ENCODE data around the gene CTDSPL.

CTDSPL gene

GRCh38 chr3:37825744-37826400, 35.8 kb upstream of the CTDSPL start:
- H3K4me1 Mint-ChIP-seq = no peaks in the 10 kb centered on the region
- TF ChIP-seq CTCF (IDR thresholded peaks at IDR 0.05; ENCODE audit: unreplicated experiment in 3 of 3) = no peak
- H3K9me3 Mint-ChIP-seq = peaks cover 10% of the 10 kb centered on the region
- H3K27ac Mint-ChIP-seq = no peak overlapping the region
- H3K4me3 Mint-ChIP-seq = no peak overlapping the region
- peaks cover 32% of the 10 kb centered on the region for H3K36me3 Mint-ChIP-seq (ENCODE audit: low read depth)
- peaks cover 4% of the 10 kb centered on the region for H3K27me3 Mint-ChIP-seq (ENCODE audit: low read depth)

- Mint-ChIP-seq H3K27me3 (ENCODE audit: low read depth) (peaks cover 4% of the 10 kb centered on the region), H3K4me3 (no peak overlapping the region), H3K9me3 (peaks cover 10% of the 10 kb centered on the region), H3K27ac (no peak overlapping the region), H3K36me3 (ENCODE audit: low read depth) (peaks cover 32% of the 10 kb centered on the region), H3K4me1 (no peaks in the 10 kb centered on the region)
- no peak for TF ChIP-seq CTCF (IDR thresholded peaks at IDR 0.05; ENCODE audit: unreplicated experiment in 3 of 3)
Observed at GRCh38 chr3:37826502-37826901, 35.2 kb upstream of the CTDSPL start.

- Mint-ChIP-seq H3K9me3 (peaks cover 10% of the 10 kb centered on the region), H3K27me3 (ENCODE audit: low read depth) (peaks cover 4% of the 10 kb centered on the region), H3K27ac (no peak overlapping the region), H3K4me1 (no peaks in the 10 kb centered on the region), H3K36me3 (ENCODE audit: low read depth) (peaks cover 37% of the 10 kb centered on the region), H3K4me3 (no peak overlapping the region)
- no peak for TF ChIP-seq CTCF (IDR thresholded peaks at IDR 0.05; ENCODE audit: unreplicated experiment in 3 of 3)
Observed at GRCh38 chr3:37826933-37827332, 34.7 kb upstream of the CTDSPL start.

GRCh38 chr3:37832480-37832879, 29.2 kb upstream of the CTDSPL start:
- H3K27ac Mint-ChIP-seq = no peak overlapping the region
- H3K4me3 Mint-ChIP-seq = no peak overlapping the region
- H3K4me1 Mint-ChIP-seq = no peaks in the 10 kb centered on the region
- H3K9me3 Mint-ChIP-seq = peaks cover 10% of the 10 kb centered on the region
- H3K36me3 Mint-ChIP-seq (ENCODE audit: low read depth) = peaks cover 45% of the 10 kb centered on the region
- H3K27me3 Mint-ChIP-seq (ENCODE audit: low read depth) = no peaks in the 10 kb centered on the region
- no peak for TF ChIP-seq CTCF (IDR thresholded peaks at IDR 0.05; ENCODE audit: unreplicated experiment in 3 of 3)

- Mint-ChIP-seq H3K27ac (no peak overlapping the region), H3K4me3 (no peak overlapping the region), H3K36me3 (ENCODE audit: low read depth) (peaks cover 45% of the 10 kb centered on the region), H3K4me1 (no peaks in the 10 kb centered on the region), H3K9me3 (peaks cover 4% of the 10 kb centered on the region), H3K27me3 (ENCODE audit: low read depth) (no peaks in the 10 kb centered on the region)
- no peak for TF ChIP-seq CTCF (IDR thresholded peaks at IDR 0.05; ENCODE audit: unreplicated experiment in 3 of 3)
Observed at GRCh38 chr3:37833302-37834186, 28.1 kb upstream of the CTDSPL start.

Measured in nephron (organoid).